ENCODE data around the gene ABCF1. TPM values are rescaled to one million over a fixed set of nuclear protein-coding genes. Genes with fewer than 3 reads are reported as not detected.

Gene ABCF1
- 10 to 100 TPM; 22.3 to 34.7 (median 34.4) TPM for total RNA-seq

- no peak for TF ChIP-seq CTCF (IDR thresholded peaks at IDR 0.05; ENCODE audit: low read depth)
Observed at GRCh38 chr6:30571075-30571761, at the start of gene ABCF1. TSS of gene ABCF1 (plus strand) at chr6:30571442. CDS start at chr6:30571488, 46 bp downstream.

- TF ChIP-seq CTCF (IDR thresholded peaks at IDR 0.05; ENCODE audit: low read depth) = no peak
Observed at GRCh38 chr6:30530014-30530413, 41.2 kb upstream of the ABCF1 start.

- no peak for TF ChIP-seq CTCF (IDR thresholded peaks at IDR 0.05; ENCODE audit: low read depth)
Observed at GRCh38 chr6:30533460-30534294, 37.6 kb upstream of the ABCF1 start.

GRCh38 chr6:30537931-30538330 lies 33.3 kb upstream of the ABCF1 start:
- no peak for TF ChIP-seq CTCF (IDR thresholded peaks at IDR 0.05; ENCODE audit: low read depth)

- no peak for TF ChIP-seq CTCF (IDR thresholded peaks at IDR 0.05; ENCODE audit: low read depth)
Observed at GRCh38 chr6:30541515-30542403, 29.5 kb upstream of the ABCF1 start.

GRCh38 chr6:30542404-30542725 lies 28.9 kb upstream of the ABCF1 start:
- no peak for TF ChIP-seq CTCF (IDR thresholded peaks at IDR 0.05; ENCODE audit: low read depth)

- TF ChIP-seq CTCF (IDR thresholded peaks at IDR 0.05; ENCODE audit: low read depth) = no peak
Observed at GRCh38 chr6:30542915-30543314, 28.3 kb upstream of the ABCF1 start.
